SK-N-SH treated with all-trans-retinoic acid at 6 μM for 48 hours (cell line): Measurements from ENCODE around the gene CALHM2.

Source experiments
- ATAC-seq: fragments of 200-7000 bp; cut with Tn5 transposase; 3 replicates; pipeline ENCODE4 v1.9.1; 2020; ENCODE audit warnings: mild to moderate bottlenecking, moderate library complexity
- ARNTL ChIP-seq: fragments of 450-650 bp; formaldehyde crosslinking; IDR thresholded peaks from 2 replicates; pipeline ENCODE4 v1.5.0; 2020; ENCODE audit warnings: low read depth, mild to moderate bottlenecking, moderate library complexity, borderline replicate concordance
- BACH2 ChIP-seq: fragments of 250-450 bp; sonication (Bioruptor Pico); IDR thresholded peaks from 2 replicates; pipeline ENCODE4 v1.9.0; 2021; ENCODE audit warnings: mild to moderate bottlenecking, borderline replicate concordance
- CREB5 ChIP-seq: fragments of 250-450 bp; sonication (Bioruptor Pico); IDR thresholded peaks from 2 replicates; pipeline ENCODE4 v1.5.1; 2020; ENCODE audit warnings: low read depth, mild to moderate bottlenecking, moderate library complexity
- CSDC2 ChIP-seq: fragments of 250-450 bp; sonication (Bioruptor Pico); IDR thresholded peaks from 2 replicates; pipeline ENCODE4 v1.5.0; 2020; ENCODE audit warnings: mild to moderate bottlenecking, moderate library complexity
- ESRRG ChIP-seq: fragments of 250-450 bp; sonication (Bioruptor Pico); IDR thresholded peaks from 2 replicates; pipeline ENCODE4 v1.6.1; 2021; ENCODE audit warnings: mild to moderate bottlenecking
- ISL1 ChIP-seq: fragments of 250-450 bp; sonication (Bioruptor Pico); IDR thresholded peaks from 2 replicates; pipeline ENCODE4 v2.1.2; 2022; ENCODE audit warnings: mild to moderate bottlenecking, moderate library complexity
- OSR1 ChIP-seq: fragments of 250-450 bp; sonication (Bioruptor Pico); IDR thresholded peaks from 2 replicates; pipeline ENCODE4 v1.8.0; 2022; ENCODE audit warnings: moderate library complexity, mild to moderate bottlenecking, inconsistent platforms
- PPARA ChIP-seq: fragments of 250-450 bp; sonication (Bioruptor Pico); IDR thresholded peaks from 2 replicates; pipeline ENCODE4 v1.5.0; 2020; ENCODE audit warnings: mild to moderate bottlenecking, borderline replicate concordance
- RARB ChIP-seq: fragments of 250-450 bp; sonication (Bioruptor Pico); IDR thresholded peaks from 2 replicates; pipeline ENCODE4 v1.8.0; 2021; ENCODE audit warnings: mild to moderate bottlenecking, moderate library complexity
- TCF4 ChIP-seq: fragments of 250-450 bp; sonication (Bioruptor Pico); IDR thresholded peaks from 2 replicates; pipeline ENCODE4 v1.8.0; 2021; ENCODE audit warnings: mild to moderate bottlenecking, moderate library complexity, borderline replicate concordance
- TOX ChIP-seq: fragments of 250-450 bp; sonication (Bioruptor Pico); IDR thresholded peaks from 2 replicates; pipeline ENCODE4 v1.8.0; 2021; ENCODE audit warnings: mild to moderate bottlenecking, moderate library complexity, borderline replicate concordance
- ZC3H10 ChIP-seq: fragments of 250-450 bp; sonication (Bioruptor Pico); IDR thresholded peaks from 2 replicates; pipeline ENCODE4 v1.5.1; 2021; ENCODE audit warnings: mild to moderate bottlenecking, moderate library complexity
- ZFP3 ChIP-seq: fragments of 250-450 bp; sonication (Bioruptor Pico); IDR thresholded peaks from 2 replicates; pipeline ENCODE4 v1.5.0; 2020; ENCODE audit warnings: mild to moderate bottlenecking, moderate library complexity
- ZFP30 ChIP-seq: fragments of 450-650 bp; formaldehyde crosslinking; IDR thresholded peaks from 2 replicates; pipeline ENCODE4 v1.5.0; 2022; ENCODE audit warnings: mild to moderate bottlenecking, moderate library complexity
- ZNF565 ChIP-seq: fragments of 450-650 bp; formaldehyde crosslinking; conservative IDR thresholded peaks from 2 replicates; pipeline ENCODE4 v1.5.0; 2020; ENCODE audit warnings: low read depth, mild to moderate bottlenecking, moderate library complexity
- ZNF70 ChIP-seq: fragments of 450-650 bp; formaldehyde crosslinking; IDR thresholded peaks from 2 replicates; pipeline ENCODE4 v1.5.0; 2020; ENCODE audit warnings: mild to moderate bottlenecking, moderate library complexity
- ZNF8 ChIP-seq: fragments of 450-650 bp; formaldehyde crosslinking; IDR thresholded peaks from 2 replicates; pipeline ENCODE4 v1.5.0; 2020; ENCODE audit warnings: mild to moderate bottlenecking, moderate library complexity
- TF ChIP-seq, protein P1 (sequence below): fragments of 250-450 bp; sonication (Bioruptor Pico); IDR thresholded peaks from 2 replicates; pipeline ENCODE4 v1.5.0; 2020; ENCODE audit warnings: mild to moderate bottlenecking, moderate library complexity
- TF ChIP-seq, protein P2 (sequence below): fragments of 250-450 bp; sonication (Bioruptor Pico); IDR thresholded peaks from 2 replicates; pipeline ENCODE4 v1.8.0; 2020; ENCODE audit warnings: mild to moderate bottlenecking, moderate library complexity, borderline replicate concordance
- TF ChIP-seq, protein P3 (sequence below): fragments of 250-450 bp; sonication (Bioruptor Pico); IDR thresholded peaks from 2 replicates; pipeline ENCODE4 v1.5.1; 2021; ENCODE audit warnings: mild to moderate bottlenecking, moderate library complexity

The CALHM2 gene

DNA sequence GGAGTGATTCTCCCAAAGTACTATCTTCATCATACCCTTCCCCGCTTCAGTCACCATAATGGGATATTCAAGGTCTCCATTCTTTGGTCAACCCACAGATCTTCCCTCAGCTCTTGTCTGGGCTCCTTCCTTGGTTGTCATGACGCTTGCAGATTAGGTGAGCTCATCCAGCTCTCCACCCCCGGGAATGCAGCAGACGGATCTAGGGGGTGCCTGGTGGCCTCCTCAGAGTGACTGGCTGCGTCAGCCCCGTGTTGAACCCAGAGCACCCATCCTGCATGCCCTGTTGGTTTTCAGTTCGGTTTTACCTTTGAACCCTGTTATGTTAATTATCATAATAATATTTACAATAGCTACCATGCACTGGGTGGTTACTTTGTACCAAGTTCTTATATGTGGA is 47.7 kb upstream of the CALHM2 start:
- no peak for ATAC-seq
- TF ChIP-seq ARNTL (CRISPR knock-in tag) (no peak), OSR1 (CRISPR knock-in tag) (no peak), ZFP3 (no peak), ZFP30 (CRISPR knock-in tag) (no peak), TOX (CRISPR knock-in tag) (no peak), ZC3H10 (CRISPR knock-in tag) (no peak), ISL1 (CRISPR knock-in tag) (no peak), CSDC2 (no peak), RARB (CRISPR knock-in tag) (no peak), CREB5 (no peak), BACH2 (CRISPR knock-in tag) (no peak), ZNF565 (CRISPR knock-in tag) (no peak)
- TF ChIP-seq, protein P1, sequence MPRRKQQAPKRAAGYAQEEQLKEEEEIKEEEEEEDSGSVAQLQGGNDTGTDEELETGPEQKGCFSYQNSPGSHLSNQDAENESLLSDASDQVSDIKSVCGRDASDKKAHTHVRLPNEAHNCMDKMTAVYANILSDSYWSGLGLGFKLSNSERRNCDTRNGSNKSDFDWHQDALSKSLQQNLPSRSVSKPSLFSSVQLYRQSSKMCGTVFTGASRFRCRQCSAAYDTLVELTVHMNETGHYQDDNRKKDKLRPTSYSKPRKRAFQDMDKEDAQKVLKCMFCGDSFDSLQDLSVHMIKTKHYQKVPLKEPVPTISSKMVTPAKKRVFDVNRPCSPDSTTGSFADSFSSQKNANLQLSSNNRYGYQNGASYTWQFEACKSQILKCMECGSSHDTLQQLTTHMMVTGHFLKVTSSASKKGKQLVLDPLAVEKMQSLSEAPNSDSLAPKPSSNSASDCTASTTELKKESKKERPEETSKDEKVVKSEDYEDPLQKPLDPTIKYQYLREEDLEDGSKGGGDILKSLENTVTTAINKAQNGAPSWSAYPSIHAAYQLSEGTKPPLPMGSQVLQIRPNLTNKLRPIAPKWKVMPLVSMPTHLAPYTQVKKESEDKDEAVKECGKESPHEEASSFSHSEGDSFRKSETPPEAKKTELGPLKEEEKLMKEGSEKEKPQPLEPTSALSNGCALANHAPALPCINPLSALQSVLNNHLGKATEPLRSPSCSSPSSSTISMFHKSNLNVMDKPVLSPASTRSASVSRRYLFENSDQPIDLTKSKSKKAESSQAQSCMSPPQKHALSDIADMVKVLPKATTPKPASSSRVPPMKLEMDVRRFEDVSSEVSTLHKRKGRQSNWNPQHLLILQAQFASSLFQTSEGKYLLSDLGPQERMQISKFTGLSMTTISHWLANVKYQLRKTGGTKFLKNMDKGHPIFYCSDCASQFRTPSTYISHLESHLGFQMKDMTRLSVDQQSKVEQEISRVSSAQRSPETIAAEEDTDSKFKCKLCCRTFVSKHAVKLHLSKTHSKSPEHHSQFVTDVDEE = no peak
- TF ChIP-seq, protein P2, sequence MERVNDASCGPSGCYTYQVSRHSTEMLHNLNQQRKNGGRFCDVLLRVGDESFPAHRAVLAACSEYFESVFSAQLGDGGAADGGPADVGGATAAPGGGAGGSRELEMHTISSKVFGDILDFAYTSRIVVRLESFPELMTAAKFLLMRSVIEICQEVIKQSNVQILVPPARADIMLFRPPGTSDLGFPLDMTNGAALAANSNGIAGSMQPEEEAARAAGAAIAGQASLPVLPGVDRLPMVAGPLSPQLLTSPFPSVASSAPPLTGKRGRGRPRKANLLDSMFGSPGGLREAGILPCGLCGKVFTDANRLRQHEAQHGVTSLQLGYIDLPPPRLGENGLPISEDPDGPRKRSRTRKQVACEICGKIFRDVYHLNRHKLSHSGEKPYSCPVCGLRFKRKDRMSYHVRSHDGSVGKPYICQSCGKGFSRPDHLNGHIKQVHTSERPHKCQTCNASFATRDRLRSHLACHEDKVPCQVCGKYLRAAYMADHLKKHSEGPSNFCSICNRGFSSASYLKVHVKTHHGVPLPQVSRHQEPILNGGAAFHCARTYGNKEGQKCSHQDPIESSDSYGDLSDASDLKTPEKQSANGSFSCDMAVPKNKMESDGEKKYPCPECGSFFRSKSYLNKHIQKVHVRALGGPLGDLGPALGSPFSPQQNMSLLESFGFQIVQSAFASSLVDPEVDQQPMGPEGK = no peak

GRCh38 chr10:103498936-103499638 is 46.9 kb upstream of the CALHM2 start:
- no peak for ATAC-seq
- TF ChIP-seq ZFP30 (CRISPR knock-in tag) = no peak
- TF ChIP-seq ZNF70 (CRISPR knock-in tag) = no peak
- TF ChIP-seq ESRRG (CRISPR knock-in tag) = no peak
- TF ChIP-seq ISL1 (CRISPR knock-in tag) = no peak
- no peak for TF ChIP-seq TCF4 (CRISPR knock-in tag)
- no peak for TF ChIP-seq RARB (CRISPR knock-in tag)
- TF ChIP-seq, protein P1 = no peak
- TF ChIP-seq, all 23 proteins: peak for 0

- ATAC-seq = no peak
- TF ChIP-seq, protein P3, sequence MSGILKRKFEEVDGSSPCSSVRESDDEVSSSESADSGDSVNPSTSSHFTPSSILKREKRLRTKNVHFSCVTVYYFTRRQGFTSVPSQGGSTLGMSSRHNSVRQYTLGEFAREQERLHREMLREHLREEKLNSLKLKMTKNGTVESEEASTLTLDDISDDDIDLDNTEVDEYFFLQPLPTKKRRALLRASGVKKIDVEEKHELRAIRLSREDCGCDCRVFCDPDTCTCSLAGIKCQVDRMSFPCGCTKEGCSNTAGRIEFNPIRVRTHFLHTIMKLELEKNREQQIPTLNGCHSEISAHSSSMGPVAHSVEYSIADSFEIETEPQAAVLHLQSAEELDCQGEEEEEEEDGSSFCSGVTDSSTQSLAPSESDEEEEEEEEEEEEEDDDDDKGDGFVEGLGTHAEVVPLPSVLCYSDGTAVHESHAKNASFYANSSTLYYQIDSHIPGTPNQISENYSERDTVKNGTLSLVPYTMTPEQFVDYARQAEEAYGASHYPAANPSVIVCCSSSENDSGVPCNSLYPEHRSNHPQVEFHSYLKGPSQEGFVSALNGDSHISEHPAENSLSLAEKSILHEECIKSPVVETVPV = no peak
- TF ChIP-seq BACH2 (CRISPR knock-in tag) = no peak
- TF ChIP-seq, protein P2 = no peak
- TF ChIP-seq ZFP3 = no peak
- no peak for TF ChIP-seq TCF4 (CRISPR knock-in tag)
- no peak for TF ChIP-seq ESRRG (CRISPR knock-in tag)
- TF ChIP-seq ISL1 (CRISPR knock-in tag) = no peak
- TF ChIP-seq, protein P1 = no peak
- TF ChIP-seq ZNF8 (CRISPR knock-in tag) = no peak
- no peak for TF ChIP-seq PPARA (CRISPR knock-in tag)
- no peak for TF ChIP-seq ZFP30 (CRISPR knock-in tag)
- no peak for TF ChIP-seq OSR1 (CRISPR knock-in tag)
Observed at GRCh38 chr10:103497161-103497915, 45.2 kb upstream of the CALHM2 start.
